ENCODE data around the gene NEU3. TPM values are rescaled to one million over a fixed set of nuclear protein-coding genes. Genes with fewer than 3 reads are reported as not detected.
"Not testable (repeated sequence)": the region's sequence is repeated elsewhere in the genome, so short reads cannot be mapped to it uniquely, and the experiment has no call there.

Gene NEU3
- total and polyA plus RNA-seq, 2 donors: 9.3 to 14.4 TPM

DNA sequence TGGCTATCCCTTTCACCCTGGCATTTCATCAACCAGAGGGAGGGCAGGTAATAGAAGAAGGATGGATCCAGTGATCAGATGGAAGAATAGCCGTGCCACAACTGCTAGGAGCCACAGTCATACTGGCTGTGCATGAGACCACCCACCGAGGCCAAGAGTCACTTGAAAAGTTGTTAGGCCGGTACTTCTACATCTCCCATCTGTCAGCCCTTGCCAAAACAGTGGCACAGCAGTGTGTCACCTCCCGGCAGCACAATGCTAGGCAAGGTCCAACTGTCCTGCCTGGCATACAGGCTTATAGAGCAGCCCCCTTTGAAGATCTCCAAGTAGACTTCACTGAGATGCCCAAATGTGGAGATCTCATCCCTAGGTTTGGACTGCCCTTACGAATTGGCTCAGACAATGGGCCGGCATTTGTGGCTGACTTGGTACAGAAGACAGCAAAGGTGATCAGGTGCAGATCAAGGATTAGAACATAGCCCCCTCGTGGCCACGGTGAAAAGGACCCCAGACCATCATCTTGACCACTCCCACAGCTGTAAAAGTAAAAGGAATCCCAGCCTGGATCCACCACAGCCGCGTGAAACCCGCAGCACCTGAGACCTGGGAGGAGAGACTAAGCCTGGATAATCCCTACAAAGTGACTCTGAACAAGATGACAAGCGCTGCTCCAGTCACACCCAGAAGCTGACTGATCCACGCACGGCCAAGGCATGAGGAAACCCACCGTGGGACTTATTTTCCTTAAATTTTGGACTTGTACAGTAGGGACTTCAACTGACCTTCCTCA, 55.8 kb downstream of the NEU3 start:
- not testable (repeated sequence) for H3K4me1 ChIP-seq (ENCODE audit: control insufficient read depth in 2 of 2, insufficient read depth in 2 of 2, low read length in 2 of 2); H3K4me3 ChIP-seq (ENCODE audit: low read length in 2 of 2); H3K9me3 ChIP-seq (ENCODE audit: control insufficient read depth in 2 of 2, insufficient read depth in 1 of 2, low read length in 1 of 2); H3K27me3 ChIP-seq (ENCODE audit: control insufficient read depth in 2 of 2, insufficient read depth in 1 of 2, low read length in 1 of 2); H3K27ac ChIP-seq (ENCODE audit: low read depth in 1 of 2, low read length in 1 of 2); DNase-seq (ENCODE audit: low read depth in 6 of 9, low spot score in 9 of 9); H3K36me3 ChIP-seq (ENCODE audit: control insufficient read depth in 2 of 2, insufficient read depth in 2 of 2, low read length in 1 of 2)
- WGBS: 90% methylated on average over 15 of the region's 15 CpGs

DNA sequence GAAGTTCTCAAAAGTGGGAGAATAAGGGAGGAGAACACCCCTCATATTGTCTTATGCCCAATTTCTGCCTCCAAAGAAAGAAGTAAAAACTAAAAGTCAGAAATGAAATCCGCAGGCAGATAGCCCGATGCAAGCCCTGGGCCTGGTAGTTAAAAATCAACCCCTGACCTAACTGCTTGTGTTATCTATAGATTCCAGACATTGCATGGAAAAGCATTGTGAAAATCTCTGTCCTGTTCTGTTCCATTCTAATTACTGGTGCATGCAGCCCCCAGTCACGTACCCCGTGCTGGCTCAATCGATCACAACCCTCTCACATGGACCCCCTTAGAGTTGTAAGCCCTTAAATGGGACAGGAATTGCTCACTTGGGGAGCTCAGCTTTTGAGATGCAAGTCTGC, 57.9 kb downstream of the NEU3 start:
- not testable (repeated sequence) for H3K27me3 ChIP-seq (ENCODE audit: control insufficient read depth in 2 of 2, insufficient read depth in 1 of 2, low read length in 1 of 2); H3K4me1 ChIP-seq (ENCODE audit: control insufficient read depth in 2 of 2, insufficient read depth in 2 of 2, low read length in 2 of 2); DNase-seq (ENCODE audit: low read depth in 6 of 9, low spot score in 9 of 9); H3K4me3 ChIP-seq (ENCODE audit: low read length in 2 of 2); H3K9me3 ChIP-seq (ENCODE audit: control insufficient read depth in 2 of 2, insufficient read depth in 1 of 2, low read length in 1 of 2); H3K27ac ChIP-seq (ENCODE audit: low read depth in 1 of 2, low read length in 1 of 2); H3K36me3 ChIP-seq (ENCODE audit: control insufficient read depth in 2 of 2, insufficient read depth in 2 of 2, low read length in 1 of 2)
- WGBS: 94% methylated on average over 5 of the region's 5 CpGs

DNA sequence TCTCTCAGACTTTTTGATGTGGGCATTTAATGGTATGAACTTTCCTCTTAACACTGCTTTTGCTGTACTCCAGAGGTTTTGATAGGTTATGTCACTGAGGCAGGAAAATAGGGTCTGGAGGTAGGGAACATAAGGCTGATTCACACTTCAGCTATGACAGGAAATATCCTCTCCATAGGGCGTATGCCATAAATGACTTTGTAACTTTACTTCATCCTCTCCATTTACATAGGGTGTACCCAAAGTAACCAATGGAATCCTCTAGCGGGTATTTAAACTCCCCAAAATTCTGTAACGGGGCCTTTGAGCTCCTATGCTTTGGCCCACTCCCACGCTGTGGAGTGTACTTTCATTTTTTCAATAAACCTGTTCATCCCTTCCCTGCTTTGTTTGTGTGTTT, 58.5 kb downstream of the NEU3 start:
- WGBS: 98% methylated on average over 4 of the region's 4 CpGs
- Histone ChIP-seq H3K27ac (ENCODE audit: low read depth in 1 of 2, low read length in 1 of 2) (no peak overlapping the region), H3K4me1 (ENCODE audit: control insufficient read depth in 2 of 2, insufficient read depth in 2 of 2, low read length in 2 of 2) (no peaks in the 10 kb centered on the region), H3K36me3 (ENCODE audit: control insufficient read depth in 2 of 2, insufficient read depth in 2 of 2, low read length in 1 of 2) (no peaks in the 10 kb centered on the region), H3K27me3 (ENCODE audit: control insufficient read depth in 2 of 2, insufficient read depth in 1 of 2, low read length in 1 of 2) (no peaks in the 10 kb centered on the region), H3K4me3 (ENCODE audit: low read length in 2 of 2) (no peak overlapping the region), H3K9me3 (ENCODE audit: control insufficient read depth in 2 of 2, insufficient read depth in 1 of 2, low read length in 1 of 2) (no peaks in the 10 kb centered on the region)
- DNase-seq (ENCODE audit: low read depth in 6 of 9, low spot score in 9 of 9): no peak

DNA sequence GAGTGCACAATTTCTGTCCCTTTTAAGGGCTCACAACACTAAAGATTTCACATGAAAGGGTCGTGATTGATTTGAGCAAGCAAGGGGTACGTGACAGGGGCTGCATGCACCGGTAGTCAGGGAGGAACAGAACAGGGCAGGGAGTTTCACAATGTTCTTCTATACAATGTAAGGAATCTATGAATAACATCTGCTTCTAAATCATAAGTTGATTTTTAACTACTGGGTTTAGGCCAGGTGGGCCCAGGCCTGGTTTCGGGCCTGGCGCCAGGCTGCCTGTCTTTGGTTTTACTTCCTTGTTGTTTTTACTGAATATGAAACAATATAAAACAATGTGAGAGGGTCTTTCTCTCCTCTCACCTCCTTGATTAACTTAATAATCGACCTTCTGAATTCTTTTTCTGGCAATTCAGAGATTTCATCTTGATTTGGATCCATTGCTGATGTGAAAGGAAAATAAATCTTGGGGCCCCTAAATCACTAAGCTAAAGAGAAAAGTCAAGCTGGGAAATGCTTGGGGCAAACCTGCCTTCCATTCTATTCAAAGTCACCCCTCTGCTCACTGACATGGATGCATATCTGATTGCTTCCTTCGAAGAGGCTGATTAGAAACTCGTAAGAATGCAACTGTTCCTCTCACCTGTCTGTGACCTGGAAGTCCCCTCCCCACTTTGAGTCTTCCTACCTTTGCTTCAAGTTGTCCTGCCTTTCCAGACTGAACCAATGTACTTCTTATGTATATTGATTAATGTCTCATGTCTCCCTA, 61.0 kb downstream of the NEU3 start:
- H3K4me3 ChIP-seq (ENCODE audit: low read length in 2 of 2); H3K9me3 ChIP-seq (ENCODE audit: control insufficient read depth in 2 of 2, insufficient read depth in 1 of 2, low read length in 1 of 2); H3K27me3 ChIP-seq (ENCODE audit: control insufficient read depth in 2 of 2, insufficient read depth in 1 of 2, low read length in 1 of 2); H3K4me1 ChIP-seq (ENCODE audit: control insufficient read depth in 2 of 2, insufficient read depth in 2 of 2, low read length in 2 of 2); DNase-seq (ENCODE audit: low read depth in 6 of 9, low spot score in 9 of 9); H3K27ac ChIP-seq (ENCODE audit: low read depth in 1 of 2, low read length in 1 of 2); H3K36me3 ChIP-seq (ENCODE audit: control insufficient read depth in 2 of 2, insufficient read depth in 2 of 2, low read length in 1 of 2): not testable (repeated sequence)
- 76% methylated on average over 8 of the region's 8 CpGs for WGBS

DNA sequence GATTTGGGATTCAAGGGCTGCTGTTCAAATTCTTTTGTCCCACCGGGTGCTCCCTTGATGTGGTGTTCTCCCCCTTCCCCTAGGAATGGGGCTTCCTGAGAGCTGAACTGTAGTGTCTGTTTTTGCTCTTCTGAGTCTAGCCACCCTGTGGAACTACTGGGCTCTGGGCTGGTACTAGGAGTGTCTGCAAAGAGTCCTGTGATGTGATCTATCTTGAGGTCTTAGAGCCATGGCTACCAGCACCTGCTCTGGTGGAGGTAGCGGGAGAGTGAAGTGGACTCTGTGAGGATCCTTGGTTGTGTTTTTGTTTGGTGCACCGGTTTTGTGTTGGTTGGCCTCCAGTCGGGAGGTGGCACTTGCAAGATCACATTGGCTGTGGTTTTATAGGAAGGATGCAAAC, 61.8 kb downstream of the NEU3 start:
- WGBS: 89% methylated on average over 4 of the region's 4 CpGs
- Histone ChIP-seq H3K36me3 (ENCODE audit: control insufficient read depth in 2 of 2, insufficient read depth in 2 of 2, low read length in 1 of 2) (no peaks in the 10 kb centered on the region), H3K27me3 (ENCODE audit: control insufficient read depth in 2 of 2, insufficient read depth in 1 of 2, low read length in 1 of 2) (no peaks in the 10 kb centered on the region), H3K4me3 (ENCODE audit: low read length in 2 of 2) (no peak overlapping the region), H3K9me3 (ENCODE audit: control insufficient read depth in 2 of 2, insufficient read depth in 1 of 2, low read length in 1 of 2) (no peaks in the 10 kb centered on the region), H3K4me1 (ENCODE audit: control insufficient read depth in 2 of 2, insufficient read depth in 2 of 2, low read length in 2 of 2) (no peaks in the 10 kb centered on the region), H3K27ac (ENCODE audit: low read depth in 1 of 2, low read length in 1 of 2) (no peak overlapping the region)
- no peak for DNase-seq (ENCODE audit: low read depth in 6 of 9, low spot score in 9 of 9)

DNA sequence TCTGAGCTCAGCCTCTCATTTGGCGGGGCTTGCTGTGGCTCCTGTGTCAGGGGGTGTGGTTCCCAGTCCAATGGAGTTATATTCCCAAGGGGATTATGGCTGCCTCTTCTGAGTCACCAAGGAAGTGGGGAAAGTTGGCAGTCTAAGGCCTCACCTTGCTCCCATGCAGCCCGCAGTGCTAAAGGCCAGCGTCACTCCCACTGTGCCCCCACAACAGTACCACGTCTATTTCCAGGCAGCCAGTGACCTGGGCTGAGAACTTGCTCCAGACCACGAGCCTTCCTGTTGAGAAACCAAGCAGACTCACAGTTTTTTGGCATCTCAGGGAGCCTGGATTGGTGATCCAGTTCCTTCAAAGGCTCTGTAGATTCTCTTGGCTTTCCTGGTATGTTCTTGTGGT, 62.3 kb downstream of the NEU3 start:
- Histone ChIP-seq H3K27me3 (ENCODE audit: control insufficient read depth in 2 of 2, insufficient read depth in 1 of 2, low read length in 1 of 2) (no peaks in the 10 kb centered on the region), H3K4me1 (ENCODE audit: control insufficient read depth in 2 of 2, insufficient read depth in 2 of 2, low read length in 2 of 2) (no peaks in the 10 kb centered on the region), H3K27ac (ENCODE audit: low read depth in 1 of 2, low read length in 1 of 2) (no peak overlapping the region), H3K36me3 (ENCODE audit: control insufficient read depth in 2 of 2, insufficient read depth in 2 of 2, low read length in 1 of 2) (no peaks in the 10 kb centered on the region), H3K4me3 (ENCODE audit: low read length in 2 of 2) (no peak overlapping the region), H3K9me3 (ENCODE audit: control insufficient read depth in 2 of 2, insufficient read depth in 1 of 2, low read length in 1 of 2) (no peaks in the 10 kb centered on the region)
- 61% methylated on average over 5 of the region's 5 CpGs for WGBS
- no peak for DNase-seq (ENCODE audit: low read depth in 6 of 9, low spot score in 9 of 9)

DNA sequence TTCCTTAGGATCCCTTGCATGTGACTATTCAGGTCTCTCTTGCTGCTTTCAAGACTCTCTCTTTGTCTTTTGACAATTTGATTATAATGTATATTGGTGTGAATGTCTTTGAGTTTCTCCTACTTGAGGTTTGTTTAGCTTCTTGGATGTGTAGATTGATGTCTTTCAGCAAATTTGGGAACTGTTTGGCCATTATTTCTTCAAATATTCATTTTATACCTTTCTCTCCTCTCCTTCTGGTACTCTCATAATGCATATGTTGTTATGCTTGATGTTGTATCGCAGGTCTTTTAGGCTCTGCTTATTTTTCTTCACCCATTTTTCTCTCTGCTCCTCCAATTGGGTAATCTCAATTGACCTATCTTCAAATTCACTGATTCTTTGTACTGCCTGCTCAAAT, 63.7 kb downstream of the NEU3 start:
- DNase-seq (ENCODE audit: low read depth in 6 of 9, low spot score in 9 of 9): no peak
- Histone ChIP-seq H3K27ac (ENCODE audit: low read depth in 1 of 2, low read length in 1 of 2) (no peak overlapping the region), H3K27me3 (ENCODE audit: control insufficient read depth in 2 of 2, insufficient read depth in 1 of 2, low read length in 1 of 2) (no peaks in the 10 kb centered on the region), H3K4me3 (ENCODE audit: low read length in 2 of 2) (no peak overlapping the region), H3K9me3 (ENCODE audit: control insufficient read depth in 2 of 2, insufficient read depth in 1 of 2, low read length in 1 of 2) (no peaks in the 10 kb centered on the region), H3K4me1 (ENCODE audit: control insufficient read depth in 2 of 2, insufficient read depth in 2 of 2, low read length in 2 of 2) (no peaks in the 10 kb centered on the region), H3K36me3 (ENCODE audit: control insufficient read depth in 2 of 2, insufficient read depth in 2 of 2, low read length in 1 of 2) (no peaks in the 10 kb centered on the region)
- 49% methylated on average over 1 of the region's 1 CpG for WGBS

DNA sequence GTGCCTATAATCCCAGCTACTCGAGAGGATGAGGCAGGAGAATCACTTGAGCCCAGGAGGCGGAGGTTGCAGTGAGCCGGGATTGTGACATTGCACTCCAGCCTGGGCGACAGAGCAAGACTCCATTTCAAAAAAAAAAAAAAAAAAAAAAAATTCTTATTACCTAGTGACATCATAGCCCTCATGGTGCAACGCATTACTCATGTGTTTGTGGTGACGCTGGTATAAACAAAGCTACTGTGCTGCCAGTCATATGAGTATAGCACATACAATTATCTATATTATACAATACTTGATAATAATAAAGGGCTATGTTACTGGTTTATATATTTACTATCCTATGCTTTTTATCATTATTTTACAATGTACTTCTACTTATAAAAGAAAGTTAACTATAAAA, 66.8 kb downstream of the NEU3 start:
- no peak overlapping the region for H3K4me3 ChIP-seq (ENCODE audit: low read length in 2 of 2)
- H3K9me3 ChIP-seq (ENCODE audit: control insufficient read depth in 2 of 2, insufficient read depth in 1 of 2, low read length in 1 of 2): no peaks in the 10 kb centered on the region
- DNase-seq (ENCODE audit: low read depth in 6 of 9, low spot score in 9 of 9): no peak
- H3K27me3 ChIP-seq (ENCODE audit: control insufficient read depth in 2 of 2, insufficient read depth in 1 of 2, low read length in 1 of 2): no peaks in the 10 kb centered on the region
- H3K27ac ChIP-seq (ENCODE audit: low read depth in 1 of 2, low read length in 1 of 2): no peak overlapping the region
- 97% methylated on average over 6 of the region's 6 CpGs for WGBS
- no peaks in the 10 kb centered on the region for H3K4me1 ChIP-seq (ENCODE audit: control insufficient read depth in 2 of 2, insufficient read depth in 2 of 2, low read length in 2 of 2)
- no peaks in the 10 kb centered on the region for H3K36me3 ChIP-seq (ENCODE audit: control insufficient read depth in 2 of 2, insufficient read depth in 2 of 2, low read length in 1 of 2)

DNA sequence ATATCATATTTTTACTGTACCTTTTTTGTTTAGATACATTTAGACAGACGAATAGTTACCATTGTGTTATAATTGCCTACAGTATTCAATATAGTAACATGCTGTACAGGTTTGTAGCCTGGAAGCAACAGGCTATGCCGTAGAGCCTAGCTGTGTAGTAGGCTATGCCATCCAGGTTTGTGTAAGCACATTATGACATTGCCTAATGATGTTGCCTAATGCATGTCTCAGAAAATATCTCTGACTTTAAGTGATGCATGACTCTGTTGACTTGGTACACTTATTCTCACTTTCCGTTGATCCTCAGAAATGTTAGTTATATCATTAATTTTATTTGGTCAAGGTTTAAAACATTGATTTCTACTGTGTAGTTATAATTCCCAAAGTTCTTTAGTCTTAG, 68.1 kb downstream of the NEU3 start:
- DNase-seq (ENCODE audit: low read depth in 6 of 9, low spot score in 9 of 9): no peak
- Histone ChIP-seq H3K27me3 (ENCODE audit: control insufficient read depth in 2 of 2, insufficient read depth in 1 of 2, low read length in 1 of 2) (no peaks in the 10 kb centered on the region), H3K4me1 (ENCODE audit: control insufficient read depth in 2 of 2, insufficient read depth in 2 of 2, low read length in 2 of 2) (no peaks in the 10 kb centered on the region), H3K36me3 (ENCODE audit: control insufficient read depth in 2 of 2, insufficient read depth in 2 of 2, low read length in 1 of 2) (no peaks in the 10 kb centered on the region), H3K9me3 (ENCODE audit: control insufficient read depth in 2 of 2, insufficient read depth in 1 of 2, low read length in 1 of 2) (no peaks in the 10 kb centered on the region), H3K4me3 (ENCODE audit: low read length in 2 of 2) (no peak overlapping the region), H3K27ac (ENCODE audit: low read depth in 1 of 2, low read length in 1 of 2) (no peak overlapping the region)
- 63% methylated on average over 3 of the region's 3 CpGs for WGBS
